ENCODE results near the gene XPC. TPM values are rescaled to one million over a fixed set of nuclear protein-coding genes. Genes with fewer than 3 reads are reported as not detected.

Gene XPC
- total and polyA plus RNA-seq, 2 of the 8 experiments (the other 6 are each of a cell fraction or from before 2014, with no cell fraction given): 8.8 to 27.3 TPM

- Histone ChIP-seq H3K27me3 (replicated peaks in 1 of 4; ENCODE audit: control insufficient read depth in 3 of 4, extremely low read depth in 1 of 4, insufficient read depth in 3 of 4, low read length in 3 of 4) (no peaks in the 10 kb centered on the region), H4K5ac (ENCODE audit: insufficient read length, low read depth, low read length) (no peak overlapping the region), H3K27ac (ENCODE audit: low read depth, low read length) (no peak overlapping the region), H2BK120ac (replicated peaks; ENCODE audit: low read depth, low read length) (no peak overlapping the region), H4K91ac (replicated peaks; ENCODE audit: insufficient read length, low read length) (no peak overlapping the region), H2BK20ac (ENCODE audit: low read length) (no peak overlapping the region), H3K9me3 (ENCODE audit: insufficient read depth in 2 of 2, low read depth in 1 of 2, low read length in 1 of 2) (no peaks in the 10 kb centered on the region), H2BK5ac (ENCODE audit: low read depth, low read length) (no peak overlapping the region), H3K4me3 (ENCODE audit: extremely low read depth in 1 of 4, insufficient read depth in 2 of 4, low read depth in 3 of 4, low read length in 4 of 4) (no peak overlapping the region), H3K4me2 (ENCODE audit: insufficient read depth in 1 of 2, low read depth in 2 of 2, low read length in 2 of 2) (no peak overlapping the region), H3K36me3 (ENCODE audit: control insufficient read depth in 2 of 4, insufficient read depth in 4 of 4, low read length in 3 of 4) (peaks cover 14 to 44% (median 39%) of the 10 kb centered on the region in 4 experiments; a peak in 7 of 8 replicates), H3K56ac (replicated peaks; ENCODE audit: insufficient read length, low read depth, low read length) (no peak overlapping the region), H3K4me1 (replicated peaks in 1 of 4; ENCODE audit: control insufficient read depth in 3 of 4, insufficient read depth in 4 of 4, low read length in 3 of 4) (peaks cover 0 to 2% (median 0%) of the 10 kb centered on the region in 4 experiments; a peak in 1 of 7 replicates), H3K79me1 (ENCODE audit: low read depth, low read length) (peaks cover 2% of the 10 kb centered on the region; the same call in 1 of the 2 replicates), H3K18ac (ENCODE audit: extremely low read depth, low read length) (no peak overlapping the region), H3K79me2 (ENCODE audit: control insufficient read depth in 1 of 2, insufficient read depth in 2 of 2, low read length in 2 of 2) (peaks cover 0 to 26% of the 10 kb centered on the region in 2 experiments; a peak in 3 of 4 replicates), H3K23me2 (ENCODE audit: low read depth, low read length) (no peaks in the 10 kb centered on the region), H2BK15ac (ENCODE audit: low read length) (no peak overlapping the region), H4K8ac (ENCODE audit: extremely low read depth, insufficient read depth, low read length) (no peak overlapping the region), H4K20me1 (replicated peaks in 1 of 2; ENCODE audit: control insufficient read depth in 1 of 2, insufficient read depth in 2 of 2, low read length in 2 of 2) (peaks cover 0 to 1% of the 10 kb centered on the region in 2 experiments), H3K9ac (replicated peaks in 1 of 4; ENCODE audit: extremely low read depth in 1 of 4, low read depth in 3 of 4, low read length in 3 of 4) (no peak overlapping the region), H2AK5ac (ENCODE audit: low read depth, low read length) (no peak overlapping the region), H3K14ac (ENCODE audit: insufficient read length) (no peak overlapping the region), H2AFZ (ENCODE audit: low read length) (no peak overlapping the region), H3K23ac (ENCODE audit: insufficient read length) (no peak overlapping the region), H2BK12ac (ENCODE audit: low read depth, low read length) (no peak overlapping the region), H3K4ac (replicated peaks; ENCODE audit: insufficient read length, low read depth, low read length) (no peak overlapping the region)
- POLR2A ChIA-PET (ENCODE audit: partially characterized antibody): no interaction called here
- no peak for DNase-seq (ENCODE audit: low read depth in 1 of 2, low spot score in 2 of 2)
- 85% methylated on average over 5 of the region's 5 CpGs; no CpG with 5 or more reads in 1 of the 2 experiments for WGBS, 2 experiments (ENCODE audit: extremely low coverage in 1 of 2, insufficient coverage in 1 of 2, insufficient read length in 1 of 2, insufficient replicate concordance in 2 of 2, low coverage in 1 of 2, low lambda C conversion rate in 2 of 2, missing lambda C conversion rate in 1 of 2)
- FAIRE-seq: no peak
- CTCF ChIA-PET (ENCODE audit: partially characterized antibody): interaction anchor here (1.2 to 1.4 kb wide), 2 partner anchors 13 to 31 kb away, joined by 4 to 5 read pairs; no protein-coding TSS in a partner anchor
- TF ChIP-seq EGR1 (IDR thresholded peaks at IDR 0.05; ENCODE audit: borderline replicate concordance, low read depth, low read length): no peak
- no peak for TF ChIP-seq SP4 (IDR thresholded peaks at IDR 0.05; ENCODE audit: low read length)
- TF ChIP-seq RNF2 (IDR thresholded peaks at IDR 0.05; ENCODE audit: borderline replicate concordance, low read depth, low read length, missing control alignments, poor library complexity, severe bottlenecking): no peak
- no peak for TF ChIP-seq RAD21 (IDR thresholded peaks at IDR 0.05 in 1 of 2, conservative IDR thresholded peaks at IDR 0.05 in 1 of 2; ENCODE audit: low read depth in 2 of 2, low read length in 2 of 2)
- no peak for TF ChIP-seq RFX5 (IDR thresholded peaks at IDR 0.05; ENCODE audit: borderline replicate concordance, low read depth, low read length)
- TF ChIP-seq JUN (IDR thresholded peaks at IDR 0.05; ENCODE audit: low read depth, low read length): no peak
- no peak for TF ChIP-seq MAX (IDR thresholded peaks at IDR 0.05)
- TF ChIP-seq TAF1 (IDR thresholded peaks at IDR 0.05; ENCODE audit: low read depth, low read length): no peak
- TF ChIP-seq SIRT6 (IDR thresholded peaks at IDR 0.05; ENCODE audit: low read length): no peak
- TF ChIP-seq CTBP2 (IDR thresholded peaks at IDR 0.05; ENCODE audit: borderline replicate concordance, insufficient read depth, insufficient read length, low read length): no peak
- no peak for TF ChIP-seq CHD1 (IDR thresholded peaks at IDR 0.05; ENCODE audit: low read depth, low read length)
- no peak for TF ChIP-seq ATF2 (IDR thresholded peaks at IDR 0.05; ENCODE audit: low read length)
Observed at GRCh38 chr3:14172496-14172895, 5.9 kb downstream of the XPC start.

Measured in H1 (cell line).